ENCODE results near the gene MRPL24. TPM values are rescaled to one million over a fixed set of nuclear protein-coding genes. Genes with fewer than 3 reads are reported as not detected.

The MRPL24 gene
- total RNA-seq, 1 experiment from 2014 or later, result 27.3 TPM

- Histone ChIP-seq H3K23ac (ENCODE audit: insufficient read length, low read depth, low read length) (no peak overlapping the region), H4K91ac (ENCODE audit: insufficient read length, low read depth, low read length) (no peak overlapping the region), H2BK15ac (ENCODE audit: low read depth, low read length) (no peak overlapping the region), H4K20me1 (ENCODE audit: control insufficient read depth, insufficient read depth, insufficient read length) (peaks cover 3% of the 10 kb centered on the region), H4K5ac (ENCODE audit: insufficient read length, low read depth, low read length) (no peak overlapping the region), H3K9ac (ENCODE audit: extremely low read depth, insufficient read length, low read length) (no peak overlapping the region), H2BK20ac (ENCODE audit: low read depth, low read length, poor library complexity, severe bottlenecking) (no peak overlapping the region), H3K27me3 (ENCODE audit: insufficient read depth, low read length) (no peaks in the 10 kb centered on the region), H3K27ac (ENCODE audit: insufficient read length, low read depth, low read length) (no peak overlapping the region), H3K18ac (ENCODE audit: insufficient read length, low read depth, low read length) (no peak overlapping the region), H2AFZ (ENCODE audit: low read length) (no peak overlapping the region), H3K56ac (ENCODE audit: insufficient read length, low read depth, low read length) (no peak overlapping the region), H3K4ac (ENCODE audit: low read depth, low read length) (no peak overlapping the region), H3K14ac (ENCODE audit: insufficient read depth, low read length) (no peak overlapping the region), H3K4me1 (ENCODE audit: insufficient read depth, low read length) (peaks cover 3% of the 10 kb centered on the region; the same call in 1 of the 2 replicates), H3K23me2 (ENCODE audit: insufficient read length, low read depth, low read length, poor library complexity, severe bottlenecking) (no peaks in the 10 kb centered on the region), H2BK5ac (ENCODE audit: insufficient read length, low read length) (no peak overlapping the region), H3K79me1 (ENCODE audit: insufficient read depth, low read depth, low read length, poor library complexity, severe bottlenecking) (peaks cover 14% of the 10 kb centered on the region), H3T11ph (ENCODE audit: low read length) (no peak overlapping the region), H3K79me2 (ENCODE audit: insufficient read depth, low read length) (peaks cover 16% of the 10 kb centered on the region; the same call in 1 of the 2 replicates), H3K9me3 (ENCODE audit: control insufficient read depth, low read depth, low read length) (no peaks in the 10 kb centered on the region), H2AK5ac (ENCODE audit: insufficient read length, low read length) (no peak overlapping the region), H4K8ac (replicated peaks; ENCODE audit: insufficient read length, low read depth, low read length) (no peak overlapping the region), H2BK120ac (ENCODE audit: low read depth, low read length, poor library complexity, severe bottlenecking) (no peak overlapping the region), H3K4me2 (ENCODE audit: insufficient read depth, insufficient read length, low read length) (no peak overlapping the region), H2BK12ac (ENCODE audit: insufficient read length, low read depth, low read length) (no peak overlapping the region)
- no peaks in the 10 kb centered on the region; the same call in 1 of the 2 replicates for H3K27me3 Mint-ChIP-seq (ENCODE audit: low read depth)
- H3K9me3 Mint-ChIP-seq, result no peaks in the 10 kb centered on the region
- peaks cover 24 to 47% (median 36%) of the 10 kb centered on the region in 3 experiments for H3K36me3 Mint-ChIP-seq (ENCODE audit: insufficient read depth in 1 of 3, low read depth in 3 of 3)
- H3K4me1 Mint-ChIP-seq, result peaks cover 6 to 9% of the 10 kb centered on the region in 2 experiments
- DNase-seq, result no peak
- H3K4me3 Mint-ChIP-seq, result no peak overlapping the region
- TF ChIP-seq CTCF (conservative IDR thresholded peaks at IDR 0.05), result no peak
- no CpG with 5 or more reads among the region's 4 CpGs for WGBS (ENCODE audit: extremely low coverage, insufficient read length, low lambda C conversion rate)
- H3K27ac Mint-ChIP-seq, result no peak overlapping the region; a peak in 1 of 7 replicates
Measured at GRCh38 chr1:156721535-156721934, 19.4 kb downstream of the MRPL24 start.
